Dedifferentiated amniotic fluid mesenchymal stem cell (primary cell): ENCODE results near the gene TDRD12.

Experiments used
- DNase-seq: peaks from one replicate; pipeline ENCODE4 v3.0.0-alpha.2; 2016; ENCODE audit errors: extremely low spot score

The TDRD12 gene

GRCh38 chr19:32719611-32720059 lies at the start of gene TDRD12:
TSS of gene TDRD12 (plus strand) at chr19:32719767. CDS start at chr19:32720073, 306 bp downstream.
- no peak for DNase-seq

GRCh38 chr19:32671883-32672593 lies 47.5 kb upstream of the TDRD12 start:
- DNase-seq, result no peak

- no peak for DNase-seq
Measured at GRCh38 chr19:32672841-32673240, 46.7 kb upstream of the TDRD12 start.

- DNase-seq, result no peak
Measured at GRCh38 chr19:32673573-32673972, 46.0 kb upstream of the TDRD12 start.

GRCh38 chr19:32674153-32674930 lies 45.2 kb upstream of the TDRD12 start:
- DNase-seq, result no peak

GRCh38 chr19:32674931-32675719 lies 44.4 kb upstream of the TDRD12 start, which contains the start of gene ANKRD27:
TSS of gene ANKRD27 (minus strand) at chr19:32675180. CDS start at chr19:32659015, 16,165 bp downstream.
- DNase-seq, result peak; percentile 98

- peak; percentile 32 for DNase-seq
Measured at GRCh38 chr19:32675720-32676185, 43.8 kb upstream of the TDRD12 start, which contains the start of gene RGS9BP. TSS of gene RGS9BP (plus strand) at chr19:32675848. CDS start at chr19:32676264, 416 bp downstream.

GRCh38 chr19:32676186-32676894 lies 43.2 kb upstream of the TDRD12 start:
- DNase-seq, result no peak

- no peak for DNase-seq
Measured at GRCh38 chr19:32676895-32677359, 42.6 kb upstream of the TDRD12 start.

- DNase-seq, result no peak
Measured at GRCh38 chr19:32677657-32678056, 41.9 kb upstream of the TDRD12 start.

GRCh38 chr19:32680986-32681385 lies 38.6 kb upstream of the TDRD12 start:
- DNase-seq, result no peak

GRCh38 chr19:32682317-32682716 lies 37.2 kb upstream of the TDRD12 start:
- DNase-seq, result no peak

GRCh38 chr19:32686847-32687475 lies 32.6 kb upstream of the TDRD12 start:
- no peak for DNase-seq

GRCh38 chr19:32687681-32688080 lies 31.9 kb upstream of the TDRD12 start:
- DNase-seq, result no peak

GRCh38 chr19:32688311-32688710 lies 31.3 kb upstream of the TDRD12 start:
- DNase-seq, result no peak

GRCh38 chr19:32691291-32691951 lies 28.1 kb upstream of the TDRD12 start, which contains the start of gene NUDT19:
TSS of gene NUDT19 (plus strand) at chr19:32691821. CDS start at chr19:32691961, 140 bp downstream.
- DNase-seq, result peak; percentile 74

- no peak for DNase-seq
Measured at GRCh38 chr19:32691952-32692726, 27.4 kb upstream of the TDRD12 start.

- DNase-seq, result no peak
Measured at GRCh38 chr19:32692727-32693061, 26.9 kb upstream of the TDRD12 start.
